ENCODE measurements around the gene IQGAP2.

IQGAP2 gene

GRCh38 chr5:76467216-76467615 lies 64.1 kb downstream of the IQGAP2 start:
- Histone ChIP-seq H3K9me3 (ENCODE audit: control insufficient read depth, insufficient read depth, low read length) (no peaks in the 10 kb centered on the region), H3K27me3 (ENCODE audit: control insufficient read depth, low read length) (no peaks in the 10 kb centered on the region), H3K4me1 (ENCODE audit: control insufficient read depth, low read length) (no peaks in the 10 kb centered on the region), H3K4me3 (ENCODE audit: low read length) (no peak overlapping the region), H3K36me3 (ENCODE audit: control insufficient read depth, low read length) (peaks cover 10% of the 10 kb centered on the region), H3F3A (ENCODE audit: control insufficient read depth, insufficient read depth) (no peaks in the 10 kb centered on the region), H3K27ac (ENCODE audit: low read depth, low read length) (no peak overlapping the region), H3K9me2 (replicated peaks; ENCODE audit: control insufficient read depth, low read length) (no peaks in the 10 kb centered on the region), H3K4me2 (ENCODE audit: low read length) (no peak overlapping the region), H3K79me2 (ENCODE audit: control insufficient read depth, low read length) (peaks cover 4% of the 10 kb centered on the region; the same call in 1 of the 2 replicates), H4K20me1 (ENCODE audit: control insufficient read depth, insufficient read depth, low read depth, low read length) (no peaks in the 10 kb centered on the region)
- TF ChIP-seq EZH2phosphoT487 (IDR thresholded peaks at IDR 0.05; ENCODE audit: borderline replicate concordance, low read length), result no peak
- TF ChIP-seq CTCF (IDR thresholded peaks at IDR 0.05; ENCODE audit: low read depth, low read length, poor library complexity, severe bottlenecking), result no peak

- peaks cover 4% of the 10 kb centered on the region for H3K36me3 ChIP-seq (ENCODE audit: control insufficient read depth, low read length)
- H3K4me2 ChIP-seq (ENCODE audit: low read length), result no peak overlapping the region
- H3K27ac ChIP-seq (ENCODE audit: low read depth, low read length), result no peak overlapping the region
- no peak for TF ChIP-seq EZH2phosphoT487 (IDR thresholded peaks at IDR 0.05; ENCODE audit: borderline replicate concordance, low read length)
- TF ChIP-seq CTCF (IDR thresholded peaks at IDR 0.05; ENCODE audit: low read depth, low read length, poor library complexity, severe bottlenecking), result no peak
- H3K4me1 ChIP-seq (ENCODE audit: control insufficient read depth, low read length), result peaks cover 10% of the 10 kb centered on the region; the same call in 1 of the 2 replicates
- no peak overlapping the region for H3K4me3 ChIP-seq (ENCODE audit: low read length)
- H3K9me3 ChIP-seq (ENCODE audit: control insufficient read depth, insufficient read depth, low read length), result no peaks in the 10 kb centered on the region
- H3K79me2 ChIP-seq (ENCODE audit: control insufficient read depth, low read length), result peaks cover 9% of the 10 kb centered on the region; the same call in 1 of the 2 replicates
- no peaks in the 10 kb centered on the region for H3K27me3 ChIP-seq (ENCODE audit: control insufficient read depth, low read length)
- no peaks in the 10 kb centered on the region for H4K20me1 ChIP-seq (ENCODE audit: control insufficient read depth, insufficient read depth, low read depth, low read length)
- H3F3A ChIP-seq (ENCODE audit: control insufficient read depth, insufficient read depth), result no peaks in the 10 kb centered on the region
- H3K9me2 ChIP-seq (replicated peaks; ENCODE audit: control insufficient read depth, low read length), result no peaks in the 10 kb centered on the region
Observed at GRCh38 chr5:76468635-76469425, 65.7 kb downstream of the IQGAP2 start.

- no peak overlapping the region for H3K27ac ChIP-seq (ENCODE audit: low read depth, low read length)
- H3K4me2 ChIP-seq (ENCODE audit: low read length), result no peak overlapping the region
- TF ChIP-seq CTCF (IDR thresholded peaks at IDR 0.05; ENCODE audit: low read depth, low read length, poor library complexity, severe bottlenecking), result no peak
- TF ChIP-seq EZH2phosphoT487 (IDR thresholded peaks at IDR 0.05; ENCODE audit: borderline replicate concordance, low read length), result no peak
- H3K4me1 ChIP-seq (ENCODE audit: control insufficient read depth, low read length), result peaks cover 12% of the 10 kb centered on the region; the same call in 1 of the 2 replicates
- H3K79me2 ChIP-seq (ENCODE audit: control insufficient read depth, low read length), result peaks cover 9% of the 10 kb centered on the region; the same call in 1 of the 2 replicates
- H3F3A ChIP-seq (ENCODE audit: control insufficient read depth, insufficient read depth), result no peaks in the 10 kb centered on the region
- H3K9me3 ChIP-seq (ENCODE audit: control insufficient read depth, insufficient read depth, low read length), result no peaks in the 10 kb centered on the region
- no peaks in the 10 kb centered on the region for H3K9me2 ChIP-seq (replicated peaks; ENCODE audit: control insufficient read depth, low read length)
- H4K20me1 ChIP-seq (ENCODE audit: control insufficient read depth, insufficient read depth, low read depth, low read length), result no peaks in the 10 kb centered on the region
- H3K4me3 ChIP-seq (ENCODE audit: low read length), result no peak overlapping the region
- H3K27me3 ChIP-seq (ENCODE audit: control insufficient read depth, low read length), result no peaks in the 10 kb centered on the region
- no peaks in the 10 kb centered on the region for H3K36me3 ChIP-seq (ENCODE audit: control insufficient read depth, low read length)
Observed at GRCh38 chr5:76469656-76470290, 66.7 kb downstream of the IQGAP2 start.

All from DOHH2 (cell line).